Smooth muscle cell (in vitro differentiated cells): ENCODE results near the gene TNPO3. TPM values are rescaled to one million over a fixed set of nuclear protein-coding genes. Genes with fewer than 3 reads are reported as not detected.

Experiments
- DNase-seq: peaks from one replicate; lab custom pipeline; 2025; ENCODE audit not compliant: unreplicated experiment; lab: John Stamatoyannopoulos, UW
- H2AFZ ChIP-seq: fragments of 200-600 bp; sonication (generic); 2 replicates; pipeline ENCODE4 v1.6.0; 2016; ENCODE audit warnings: antibody characterized with exemption, low read depth, mild to moderate bottlenecking
- H3F3A ChIP-seq: fragments of 200-600 bp; sonication (generic); 2 replicates; pipeline ENCODE4 v1.6.0; 2017; ENCODE audit warnings: antibody characterized with exemption, low read depth
- H3K27ac ChIP-seq: fragments of 200-600 bp; sonication (generic); 2 replicates; pipeline ENCODE4 v1.5.1; 2016; ENCODE audit warnings: low read depth, mild to moderate bottlenecking
- H3K27me3 ChIP-seq: fragments of 200-600 bp; sonication (generic); 2 replicates; pipeline ENCODE4 v1.6.1; 2016; ENCODE audit warnings: low read depth, mild to moderate bottlenecking
- H3K36me3 ChIP-seq: fragments of 200-600 bp; sonication (generic); 2 replicates; pipeline ENCODE4 v1.5.1; 2016; ENCODE audit warnings: low read depth
- H3K4me1 ChIP-seq: fragments of 200-600 bp; sonication (generic); 2 replicates; pipeline ENCODE4 v1.5.1; 2016; ENCODE audit warnings: low read depth
- H3K4me2 ChIP-seq: fragments of 200-600 bp; sonication (generic); 2 replicates; pipeline ENCODE4 v1.6.0; 2016; ENCODE audit warnings: mild to moderate bottlenecking
- H3K4me3 ChIP-seq: fragments of 200-600 bp; sonication (generic); 2 replicates; pipeline ENCODE4 v1.5.1; 2016; ENCODE audit warnings: mild to moderate bottlenecking
- H3K79me2 ChIP-seq: fragments of 200-600 bp; sonication (generic); 2 replicates; pipeline ENCODE4 v1.6.0; 2016; ENCODE audit warnings: low read depth, mild to moderate bottlenecking
- H3K9ac ChIP-seq: fragments of 200-600 bp; sonication (generic); 2 replicates; pipeline ENCODE4 v1.6.0; 2016; ENCODE audit warnings: low read depth
- H3K9me3 ChIP-seq: fragments of 200-600 bp; sonication (generic); replicated peaks from 2 replicates; pipeline ENCODE4 v1.5.1; 2016; ENCODE audit warnings: low read depth
- H4K20me1 ChIP-seq: fragments of 200-600 bp; sonication (generic); 2 replicates; pipeline ENCODE4 v1.6.0; 2016; ENCODE audit warnings: low read depth
- CTCF ChIP-seq: fragments of 200-600 bp; sonication (generic); IDR thresholded peaks from 2 replicates; pipeline ENCODE4 v1.5.1; 2017; ENCODE audit warnings: borderline replicate concordance, mild to moderate bottlenecking, antibody characterized with exemption; ENCODE audit not compliant: insufficient read depth, poor library complexity, severe bottlenecking
- WGBS: methylation state at CpG from one replicate; pipeline ENCODE4 v1.1.7; 2016; ENCODE audit warnings: low lambda C conversion rate; 5-methylcytosine and 5-hydroxymethylcytosine counted together
- polyA plus RNA-seq: library from polyadenylated mRNA; unstranded; fragments of >200 nt; fragmentation: Nextera tagmentation; extraction: Ambion mirVana; gene quantifications from 2 replicates; pipeline ENCODE4 v1.2.1, GENCODE V29; 2016
- total RNA-seq: library from RNA; depleted of rRNA; stranded (reverse); fragments of >200 nt; gene quantifications from 2 replicates; pipeline ENCODE4 v1.2.3, GENCODE V29; 2014

TNPO3 gene
- total and polyA plus RNA-seq, 2 experiments from 2014 or later: 28.4 to 41.3 TPM

- peaks cover 8% of the 10 kb centered on the region for H3K4me1 ChIP-seq
- peak overlapping the region; percentile 75 for H3K4me2 ChIP-seq
- H3K36me3 ChIP-seq: no peaks in the 10 kb centered on the region
- no peaks in the 10 kb centered on the region for H3F3A ChIP-seq
- no peak overlapping the region for H3K9ac ChIP-seq
- H3K79me2 ChIP-seq: no peaks in the 10 kb centered on the region
- H3K27me3 ChIP-seq: peaks cover 65% of the 10 kb centered on the region
- H3K27ac ChIP-seq: no peak overlapping the region
- no peak for TF ChIP-seq CTCF
- H3K9me3 ChIP-seq: no peaks in the 10 kb centered on the region
- no peak overlapping the region for H2AFZ ChIP-seq
- 27% methylated on average over 59 of the region's 69 CpGs for WGBS
- no peak overlapping the region for H3K4me3 ChIP-seq
- no peaks in the 10 kb centered on the region for H4K20me1 ChIP-seq
- DNase-seq: no peak
These were observed 138.9 kb downstream of the TNPO3 start for GRCh38 chr7:128915841-128916642.

- Histone ChIP-seq H3K4me3 (no peak overlapping the region), H3K36me3 (no peaks in the 10 kb centered on the region), H4K20me1 (no peaks in the 10 kb centered on the region), H3F3A (no peaks in the 10 kb centered on the region), H3K9me3 (no peaks in the 10 kb centered on the region), H3K79me2 (no peaks in the 10 kb centered on the region), H3K27me3 (peaks cover 58% of the 10 kb centered on the region), H3K4me1 (peaks cover 12% of the 10 kb centered on the region), H3K9ac (no peak overlapping the region), H3K4me2 (peak overlapping the region; percentile 75), H3K27ac (no peak overlapping the region), H2AFZ (no peak overlapping the region)
- 12% methylated on average over 28 of the region's 34 CpGs for WGBS
- TF ChIP-seq CTCF: no peak
- no peak for DNase-seq
These were observed 139.6 kb downstream of the TNPO3 start for GRCh38 chr7:128915271-128915819.

- H3F3A ChIP-seq: no peaks in the 10 kb centered on the region
- no peak overlapping the region for H3K27ac ChIP-seq
- H3K4me3 ChIP-seq: no peak overlapping the region
- H2AFZ ChIP-seq: no peak overlapping the region
- H3K27me3 ChIP-seq: peaks cover 51% of the 10 kb centered on the region
- H3K79me2 ChIP-seq: no peaks in the 10 kb centered on the region
- H3K4me2 ChIP-seq: no peak overlapping the region
- 45% methylated on average over 9 of the region's 11 CpGs for WGBS
- no peaks in the 10 kb centered on the region for H4K20me1 ChIP-seq
- DNase-seq: no peak
- no peak for TF ChIP-seq CTCF
- H3K9ac ChIP-seq: no peak overlapping the region
- H3K9me3 ChIP-seq: no peaks in the 10 kb centered on the region
- H3K36me3 ChIP-seq: no peaks in the 10 kb centered on the region
- H3K4me1 ChIP-seq: peaks cover 11% of the 10 kb centered on the region
These were observed 140.3 kb downstream of the TNPO3 start for GRCh38 chr7:128914566-128915151.
